ENCODE measurements around the gene PATJ.

GRCh38 chr1:61732726-61733125, 9.6 kb upstream of the PATJ start:
- TF ChIP-seq CTCF (IDR thresholded peaks at IDR 0.05; ENCODE audit: poor library complexity, severe bottlenecking) (no peak), EZH2 (IDR thresholded peaks at IDR 0.05; ENCODE audit: borderline replicate concordance, insufficient read depth, low read length, poor library complexity, severe bottlenecking) (no peak)

All from neural cell (in vitro differentiated cells).